Activated naive CD4-positive, alpha-beta T cell treated with anti-CD3 and anti-CD28 coated beads, Interleukin-2, amount 50 U/mL, for 16 hours (primary cell): ENCODE data around the gene CNIH2.
"Not testable (repeated sequence)": the region's sequence is repeated elsewhere in the genome, so short reads cannot be mapped to it uniquely, and the experiment has no call there.

Source experiments
- DNase-seq: peaks from one replicate; pipeline ENCODE4 v3.0.0-alpha.2; 2020

The CNIH2 gene

GRCh38 chr11:66292543-66293332, 14.8 kb downstream of the CNIH2 start:
- no peak for DNase-seq

- no peak for DNase-seq
Observed at GRCh38 chr11:66293352-66293751, 15.4 kb downstream of the CNIH2 start.

GRCh38 chr11:66293777-66294625, 16.0 kb downstream of the CNIH2 start:
- no peak for DNase-seq

- DNase-seq = no peak
Observed at GRCh38 chr11:66294626-66295620, 16.9 kb downstream of the CNIH2 start.

- DNase-seq = no peak
Observed at GRCh38 chr11:66297610-66298009, 19.6 kb downstream of the CNIH2 start.

GRCh38 chr11:66299186-66299585, 21.2 kb downstream of the CNIH2 start:
- no peak for DNase-seq

GRCh38 chr11:66302656-66303055, 24.7 kb downstream of the CNIH2 start:
- no peak for DNase-seq

GRCh38 chr11:66309475-66309874, 31.5 kb downstream of the CNIH2 start:
- no peak for DNase-seq

GRCh38 chr11:66310324-66310723, 32.3 kb downstream of the CNIH2 start:
- no peak for DNase-seq

GRCh38 chr11:66310803-66311440, 32.9 kb downstream of the CNIH2 start:
- DNase-seq = not testable (repeated sequence)

GRCh38 chr11:66311470-66311964, 33.5 kb downstream of the CNIH2 start:
- no peak for DNase-seq

GRCh38 chr11:66311965-66312548, 34.1 kb downstream of the CNIH2 start:
- DNase-seq = peak; percentile 95

GRCh38 chr11:66312549-66313320, 34.8 kb downstream of the CNIH2 start:
- DNase-seq = peak; percentile 97

GRCh38 chr11:66313321-66314185, 35.6 kb downstream of the CNIH2 start:
- no peak for DNase-seq

GRCh38 chr11:66314186-66314501, 36.2 kb downstream of the CNIH2 start:
- DNase-seq = no peak

GRCh38 chr11:66314561-66315497, 36.9 kb downstream of the CNIH2 start:
- no peak for DNase-seq

GRCh38 chr11:66315498-66315885, 37.5 kb downstream of the CNIH2 start:
- DNase-seq = no peak

- no peak for DNase-seq
Observed at GRCh38 chr11:66315921-66316811, 38.2 kb downstream of the CNIH2 start.
